ENCODE results near the gene NUDT22.

DNA sequence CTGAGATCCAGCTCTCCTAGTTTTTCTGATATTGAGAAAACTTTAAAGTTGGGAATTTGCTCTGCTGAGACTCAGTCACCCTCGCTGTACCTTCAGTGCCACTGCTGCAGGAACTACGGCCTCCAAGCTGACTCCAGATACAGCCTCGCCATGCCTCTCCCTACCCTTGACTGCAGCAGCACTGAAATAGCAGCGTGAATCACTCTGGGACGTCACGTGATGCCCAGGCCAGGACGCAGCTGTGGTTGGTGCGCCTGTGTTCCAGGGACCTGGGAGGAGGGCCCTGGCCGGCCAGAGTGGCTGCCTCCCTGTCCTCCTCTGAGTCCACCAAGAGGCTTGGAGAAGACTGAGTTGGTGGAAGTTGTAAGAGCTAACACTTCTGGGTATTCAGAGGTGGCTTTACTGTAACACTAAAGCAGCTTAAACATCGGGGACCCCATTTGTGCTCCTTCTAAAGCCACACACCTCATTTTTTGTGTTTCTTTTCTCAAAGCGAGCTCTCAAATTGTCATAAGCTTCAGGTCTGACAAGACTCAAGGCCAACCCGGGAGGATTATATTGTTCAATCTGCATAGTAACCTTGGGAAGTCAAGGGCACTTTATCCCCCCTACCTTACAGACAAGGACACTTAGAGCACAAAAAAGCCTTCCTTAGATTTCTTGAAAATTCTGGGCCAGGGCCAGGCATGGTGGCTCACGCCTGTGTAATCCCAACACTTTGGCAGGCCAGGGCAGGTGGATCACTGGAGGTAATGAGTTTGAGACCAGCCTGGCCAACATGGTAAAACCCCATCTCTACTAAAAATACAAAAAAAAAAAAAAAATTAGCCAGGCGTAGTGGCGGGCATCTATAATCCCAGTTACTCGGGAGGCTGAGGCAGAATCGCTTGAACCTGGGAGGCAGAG lies 44.3 kb upstream of the NUDT22 start:
- TF ChIP-seq, protein P1, sequence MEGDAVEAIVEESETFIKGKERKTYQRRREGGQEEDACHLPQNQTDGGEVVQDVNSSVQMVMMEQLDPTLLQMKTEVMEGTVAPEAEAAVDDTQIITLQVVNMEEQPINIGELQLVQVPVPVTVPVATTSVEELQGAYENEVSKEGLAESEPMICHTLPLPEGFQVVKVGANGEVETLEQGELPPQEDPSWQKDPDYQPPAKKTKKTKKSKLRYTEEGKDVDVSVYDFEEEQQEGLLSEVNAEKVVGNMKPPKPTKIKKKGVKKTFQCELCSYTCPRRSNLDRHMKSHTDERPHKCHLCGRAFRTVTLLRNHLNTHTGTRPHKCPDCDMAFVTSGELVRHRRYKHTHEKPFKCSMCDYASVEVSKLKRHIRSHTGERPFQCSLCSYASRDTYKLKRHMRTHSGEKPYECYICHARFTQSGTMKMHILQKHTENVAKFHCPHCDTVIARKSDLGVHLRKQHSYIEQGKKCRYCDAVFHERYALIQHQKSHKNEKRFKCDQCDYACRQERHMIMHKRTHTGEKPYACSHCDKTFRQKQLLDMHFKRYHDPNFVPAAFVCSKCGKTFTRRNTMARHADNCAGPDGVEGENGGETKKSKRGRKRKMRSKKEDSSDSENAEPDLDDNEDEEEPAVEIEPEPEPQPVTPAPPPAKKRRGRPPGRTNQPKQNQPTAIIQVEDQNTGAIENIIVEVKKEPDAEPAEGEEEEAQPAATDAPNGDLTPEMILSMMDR (IDR thresholded peaks at IDR 0.05; ENCODE audit: insufficient read depth, low read length, poor library complexity, severe bottlenecking), result no peak
- no peak for TF ChIP-seq EZH2phosphoT487 (conservative IDR thresholded peaks at IDR 0.05; ENCODE audit: low read length)
